ENCODE data around the gene TCAF1.
"Not testable (repeated sequence)": the region's sequence is repeated elsewhere in the genome, so short reads cannot be mapped to it uniquely, and the experiment has no call there.

The TCAF1 gene

GRCh38 chr7:143849785-143850479, 52.0 kb downstream of the TCAF1 start:
- no peak for DNase-seq

DNA sequence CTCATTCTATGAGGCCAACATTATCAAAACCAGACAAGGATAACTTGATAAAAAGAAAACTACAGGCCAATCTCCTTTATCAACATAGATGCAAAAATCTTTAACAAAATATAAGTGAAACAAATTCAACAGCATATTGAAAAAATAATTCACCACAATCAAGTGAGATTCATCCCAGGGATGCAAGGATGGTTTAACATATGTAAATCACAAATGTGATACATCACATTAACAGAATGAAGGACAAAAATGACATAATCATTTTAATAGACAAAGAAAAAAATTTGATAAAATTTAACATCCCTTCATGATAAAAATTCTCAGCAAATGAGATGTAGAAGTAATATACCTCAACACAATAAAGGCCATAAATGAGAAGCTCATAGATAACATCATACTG, 53.8 kb downstream of the TCAF1 start:
- DNase-seq: no peak

DNA sequence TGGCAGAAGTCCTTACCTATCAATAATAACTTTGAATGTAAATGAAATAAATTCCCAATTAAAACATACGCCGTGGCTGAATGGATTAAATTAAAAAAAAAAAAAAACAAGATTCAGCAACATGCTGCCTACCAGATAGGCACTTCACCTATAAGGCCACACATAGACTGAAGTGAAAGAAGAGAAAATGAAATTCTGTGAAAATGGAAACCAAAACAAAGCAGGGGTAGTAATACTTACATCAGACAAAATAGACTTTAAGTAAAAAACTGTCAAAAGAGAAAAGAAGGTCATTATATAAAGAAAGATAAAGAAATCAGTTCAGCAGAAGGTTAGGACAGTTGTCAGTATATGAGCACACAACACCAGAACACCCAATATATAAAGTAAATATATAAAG, 55.3 kb downstream of the TCAF1 start:
- no peak for DNase-seq

GRCh38 chr7:143841696-143842095, 60.3 kb downstream of the TCAF1 start:
- DNase-seq: not testable (repeated sequence)

DNA sequence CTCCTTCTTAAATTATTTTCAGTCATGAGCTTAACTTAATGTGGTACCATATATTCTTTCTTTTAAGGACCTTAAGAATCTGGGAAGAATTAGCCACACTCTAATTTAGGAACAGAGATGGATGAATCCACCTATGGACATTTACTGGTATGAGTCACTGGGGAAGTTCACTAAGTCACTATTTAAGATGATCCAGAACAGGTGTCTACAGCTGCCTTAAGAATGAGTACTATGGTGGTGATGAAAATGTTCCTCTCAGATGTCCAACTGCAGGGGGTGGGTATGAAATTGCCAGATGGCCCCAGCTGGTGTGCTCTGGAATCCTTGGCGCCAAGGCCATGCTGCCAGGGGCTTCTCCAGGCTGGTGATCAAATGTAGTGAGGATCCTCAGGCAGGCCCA, 61.9 kb downstream of the TCAF1 start:
- not testable (repeated sequence) for DNase-seq

DNA sequence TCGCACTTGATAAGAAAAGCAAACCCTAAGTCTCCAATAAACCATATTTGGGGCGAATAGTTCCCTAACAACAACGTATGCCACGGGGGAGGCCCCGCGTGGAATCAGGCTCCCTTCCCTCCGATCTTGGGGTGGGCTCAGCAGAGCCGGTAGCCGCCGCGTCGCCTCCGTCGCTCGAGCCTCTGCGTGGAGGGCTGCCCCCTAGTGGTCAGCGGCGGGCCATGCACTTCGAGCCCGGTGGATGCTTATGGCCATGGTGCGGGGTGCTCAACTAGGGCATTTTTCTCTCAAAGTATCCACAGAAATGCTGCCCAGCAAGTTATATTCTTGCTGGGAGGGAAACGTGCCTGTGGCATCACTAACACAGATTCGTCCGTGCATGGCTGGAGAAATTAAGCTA, 64.8 kb downstream of the TCAF1 start:
- DNase-seq: peak; percentile 96

- DNase-seq: peak; percentile 89
These were observed 65.4 kb downstream of the TCAF1 start for GRCh38 chr7:143836622-143837021.

DNA sequence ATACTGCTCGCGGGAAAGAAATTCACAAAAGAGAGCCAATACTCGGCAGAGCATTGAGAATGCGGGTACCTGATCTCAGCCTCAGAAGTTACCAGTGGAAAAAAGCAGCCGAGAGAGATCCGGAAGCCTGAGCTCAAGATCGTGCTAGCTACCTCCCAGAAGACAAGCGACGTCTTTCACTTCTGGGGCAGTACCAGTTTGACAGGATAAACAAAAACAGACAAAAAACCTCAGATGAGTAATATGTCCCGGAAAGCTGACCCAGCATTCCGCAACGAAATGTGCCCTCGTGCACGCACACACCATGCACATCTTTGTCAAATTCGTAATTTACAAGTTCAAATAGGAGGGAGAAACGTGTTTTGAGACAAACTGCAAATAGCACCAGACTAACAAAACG, 65.9 kb downstream of the TCAF1 start:
- not testable (repeated sequence) for DNase-seq

- not testable (repeated sequence) for DNase-seq
These were observed 75.4 kb downstream of the TCAF1 start for GRCh38 chr7:143826578-143826977.

- not testable (repeated sequence) for DNase-seq
These were observed 77.5 kb downstream of the TCAF1 start for GRCh38 chr7:143824295-143825135.

DNA sequence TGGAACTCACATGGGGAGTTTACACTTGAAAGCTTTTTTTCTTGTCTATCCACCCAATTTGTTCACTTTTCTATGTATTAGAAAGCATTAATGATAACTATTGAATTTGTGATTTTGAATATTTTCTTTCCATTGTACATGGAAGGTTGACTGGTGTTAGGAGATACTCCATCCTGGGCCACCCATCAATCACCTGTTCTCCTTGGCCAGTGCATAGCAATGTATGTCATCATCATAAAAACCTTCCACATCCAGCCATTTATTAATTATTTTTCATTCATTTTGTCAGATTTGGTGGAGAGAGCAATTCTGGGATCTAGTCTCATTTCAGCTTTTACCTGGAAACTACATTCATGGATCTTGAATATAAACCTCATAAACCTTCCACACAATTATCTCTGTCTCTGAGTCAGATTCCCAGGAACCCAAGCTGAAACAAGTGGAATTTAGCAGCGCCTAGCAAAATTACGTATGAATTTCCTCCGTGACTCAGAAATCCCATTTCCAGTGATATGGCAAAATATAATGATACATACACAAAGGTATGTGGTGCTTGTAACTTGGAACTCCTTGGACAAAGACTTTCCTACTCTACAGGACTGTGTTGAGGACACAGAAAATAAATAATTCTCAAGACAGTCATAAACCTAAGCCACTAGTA, 78.2 kb downstream of the TCAF1 start:
- DNase-seq: not testable (repeated sequence)

GRCh38 chr7:143821392-143822277, 80.3 kb downstream of the TCAF1 start:
- not testable (repeated sequence) for DNase-seq

DNA sequence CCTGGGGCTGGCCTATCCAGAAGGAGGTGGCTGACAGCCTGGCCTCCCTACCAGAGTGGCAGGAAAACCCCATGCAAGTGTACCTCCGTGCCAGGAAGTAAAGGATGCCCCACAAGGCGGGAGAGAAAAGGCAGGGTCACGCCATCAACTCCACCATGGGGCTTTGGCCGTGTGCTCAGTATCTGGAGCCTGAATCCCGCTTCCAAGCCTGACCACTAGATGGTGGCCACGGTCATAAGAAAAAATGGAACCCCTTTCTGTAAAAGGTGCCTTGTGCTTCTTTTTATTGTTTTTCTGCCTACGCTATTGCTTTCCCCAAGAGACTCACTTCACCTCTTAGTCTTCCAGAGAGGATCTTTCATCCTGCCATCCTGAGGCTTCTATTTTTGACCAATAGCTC, 84.1 kb downstream of the TCAF1 start:
- not testable (repeated sequence) for DNase-seq

- not testable (repeated sequence) for DNase-seq
These were observed 85.4 kb downstream of the TCAF1 start for GRCh38 chr7:143816471-143817133.

- not testable (repeated sequence) for DNase-seq
These were observed 91.3 kb downstream of the TCAF1 start for GRCh38 chr7:143810639-143811038.

GRCh38 chr7:143806664-143807071, 95.3 kb downstream of the TCAF1 start:
- DNase-seq: not testable (repeated sequence)
